ENCODE results near the gene ISCU. TPM values are rescaled to one million over a fixed set of nuclear protein-coding genes. Genes with fewer than 3 reads are reported as not detected.
A peak's percentile ranks its signal among the peaks of the same experiment; 100 is the strongest.

Gene ISCU
- total and polyA plus RNA-seq, 9 of the 15 experiments (the other 6 are each of a cell fraction or from before 2014, with no cell fraction given), result 15.9 to 92.5 (median 77.3) TPM

- TF ChIP-seq KDM1A (IDR thresholded peaks at IDR 0.05) (peak; percentile 59 to 68; a peak in 2 of 4 replicates), CREB5 (CRISPR knock-in tag; IDR thresholded peaks at IDR 0.05) (no peak), CEBPB (tag; IDR thresholded peaks at IDR 0.05) (no peak), SP2 (IDR thresholded peaks at IDR 0.05; ENCODE audit: extremely low read depth, low read depth, low read length, poor library complexity, severe bottlenecking) (no peak), FIP1L1 (IDR thresholded peaks at IDR 0.05; ENCODE audit: low read depth, low read length, poor library complexity, severe bottlenecking) (no peak), SRSF7 (optimal IDR thresholded peaks at IDR 0.05; ENCODE audit: low read depth, low read length) (no peak), NFIC (IDR thresholded peaks at IDR 0.05) (no peak), HBP1 (CRISPR knock-in tag; IDR thresholded peaks at IDR 0.05) (peak; percentile 52; the same call in 1 of the 2 replicates), RUNX1 (IDR thresholded peaks at IDR 0.05; ENCODE audit: low read depth) (no peak), NEUROD1 (IDR thresholded peaks at IDR 0.05; ENCODE audit: borderline replicate concordance, low read depth, low read length, partially characterized antibody) (no peak), BCL6 (CRISPR knock-in tag; IDR thresholded peaks at IDR 0.05) (no peak), SMARCA4 (IDR thresholded peaks at IDR 0.05) (no peak), FOXK2 (conservative IDR thresholded peaks at IDR 0.05 in 1 of 2, IDR thresholded peaks at IDR 0.05 in 1 of 2; ENCODE audit: low read depth in 2 of 2) (no peak), CEBPG (CRISPR knock-in tag; IDR thresholded peaks at IDR 0.05) (no peak), CEBPG (tag; conservative IDR thresholded peaks at IDR 0.05 in 1 of 2, IDR thresholded peaks at IDR 0.05 in 1 of 2) (no peak), PRDM10 (IDR thresholded peaks at IDR 0.05; ENCODE audit: partially characterized antibody) (no peak), ZC3H8 (IDR thresholded peaks at IDR 0.05) (no peak), SPI1 (IDR thresholded peaks at IDR 0.05; ENCODE audit: borderline replicate concordance, low read depth, low read length) (no peak), NR0B1 (IDR thresholded peaks at IDR 0.05; ENCODE audit: partially characterized antibody) (no peak), USF1 (CRISPR knock-in tag; IDR thresholded peaks at IDR 0.05) (no peak)
Observed at GRCh38 chr12:108594960-108595710, 32.7 kb downstream of the ISCU start (continued).
